Measurements from ENCODE around the gene CSNK2B. TPM values are rescaled to one million over a fixed set of nuclear protein-coding genes. Genes with fewer than 3 reads are reported as not detected.

CSNK2B gene
- total and polyA plus RNA-seq, 9 of the 15 experiments (the other 6 are each of a cell fraction or from before 2014, with no cell fraction given), result 120 to 1,126 (median 529) TPM

DNA sequence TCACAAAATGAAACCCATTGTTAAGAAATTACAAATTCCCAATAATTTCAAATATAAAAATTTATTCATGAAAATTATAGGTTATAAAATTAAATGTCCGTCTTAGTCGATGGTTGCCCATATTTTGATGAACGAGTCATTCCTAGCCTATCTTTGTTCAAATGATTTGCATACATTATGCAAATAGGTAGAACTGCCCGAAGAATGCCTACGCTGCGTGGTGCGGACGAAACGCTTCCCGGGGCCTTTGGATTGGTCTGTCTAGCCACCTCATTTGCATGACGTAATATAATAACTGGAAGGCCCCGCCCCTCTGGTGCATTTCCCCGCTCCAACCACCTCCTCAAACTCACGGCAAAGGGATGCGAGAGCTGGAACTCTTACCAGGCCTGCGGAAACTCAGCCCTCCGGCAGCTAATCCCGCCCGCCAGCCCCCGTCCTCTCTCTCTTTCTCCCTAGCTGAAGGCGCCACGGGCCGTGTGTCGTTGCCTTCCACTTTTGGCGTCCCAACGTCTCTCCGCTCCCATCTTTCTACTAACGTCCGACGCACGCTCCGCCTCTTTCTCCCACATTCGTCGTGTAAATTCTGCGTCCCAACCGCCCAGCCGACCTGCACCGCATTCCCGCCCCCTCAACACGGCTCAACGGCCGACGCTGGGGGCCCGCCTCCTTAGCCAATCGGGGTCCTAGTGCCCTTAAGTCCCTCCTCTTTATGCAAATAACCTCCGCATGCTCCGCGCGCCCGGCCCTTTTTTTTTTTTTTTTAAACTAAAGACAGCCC lies 45.9 kb upstream of the CSNK2B start (continued):
- TF ChIP-seq NFIC (IDR thresholded peaks at IDR 0.05) (peak; percentile 66), IFI16 (CRISPR knock-in tag; IDR thresholded peaks at IDR 0.05) (no peak), RREB1 (CRISPR knock-in tag; IDR thresholded peaks at IDR 0.05) (peak; percentile 95), ZNF764 (CRISPR knock-in tag; IDR thresholded peaks at IDR 0.05; ENCODE audit: low read depth) (no peak), ASH1L (IDR thresholded peaks at IDR 0.05; ENCODE audit: borderline replicate concordance, low read depth, partially characterized antibody) (no peak), SOX6 (IDR thresholded peaks at IDR 0.05) (peak; percentile 56; the same call in 1 of the 2 replicates), TEAD2 (tag; IDR thresholded peaks at IDR 0.05) (no peak), ZNF224 (CRISPR knock-in tag; IDR thresholded peaks at IDR 0.05) (no peak), HSF4 (CRISPR knock-in tag; IDR thresholded peaks at IDR 0.05; ENCODE audit: borderline replicate concordance) (no peak), SMAD2 (IDR thresholded peaks at IDR 0.05; ENCODE audit: low read depth, low read length) (no peak), ZNF174 (CRISPR knock-in tag; IDR thresholded peaks at IDR 0.05) (no peak), PBX2 (CRISPR knock-in tag; IDR thresholded peaks at IDR 0.05; ENCODE audit: low read depth) (no peak), PBX2 (tag; conservative IDR thresholded peaks at IDR 0.05; ENCODE audit: low read depth) (no peak), NFE2L1 (tag; IDR thresholded peaks at IDR 0.05; ENCODE audit: borderline replicate concordance, low read depth) (no peak), KHSRP (IDR thresholded peaks at IDR 0.05) (peak; percentile 71), DMBX1 (CRISPR knock-in tag; IDR thresholded peaks at IDR 0.05; ENCODE audit: borderline replicate concordance) (0 out of 2 replicates have a peak, but pooled peaks have one; percentile 29)
- TF ChIP-seq, protein P1, sequence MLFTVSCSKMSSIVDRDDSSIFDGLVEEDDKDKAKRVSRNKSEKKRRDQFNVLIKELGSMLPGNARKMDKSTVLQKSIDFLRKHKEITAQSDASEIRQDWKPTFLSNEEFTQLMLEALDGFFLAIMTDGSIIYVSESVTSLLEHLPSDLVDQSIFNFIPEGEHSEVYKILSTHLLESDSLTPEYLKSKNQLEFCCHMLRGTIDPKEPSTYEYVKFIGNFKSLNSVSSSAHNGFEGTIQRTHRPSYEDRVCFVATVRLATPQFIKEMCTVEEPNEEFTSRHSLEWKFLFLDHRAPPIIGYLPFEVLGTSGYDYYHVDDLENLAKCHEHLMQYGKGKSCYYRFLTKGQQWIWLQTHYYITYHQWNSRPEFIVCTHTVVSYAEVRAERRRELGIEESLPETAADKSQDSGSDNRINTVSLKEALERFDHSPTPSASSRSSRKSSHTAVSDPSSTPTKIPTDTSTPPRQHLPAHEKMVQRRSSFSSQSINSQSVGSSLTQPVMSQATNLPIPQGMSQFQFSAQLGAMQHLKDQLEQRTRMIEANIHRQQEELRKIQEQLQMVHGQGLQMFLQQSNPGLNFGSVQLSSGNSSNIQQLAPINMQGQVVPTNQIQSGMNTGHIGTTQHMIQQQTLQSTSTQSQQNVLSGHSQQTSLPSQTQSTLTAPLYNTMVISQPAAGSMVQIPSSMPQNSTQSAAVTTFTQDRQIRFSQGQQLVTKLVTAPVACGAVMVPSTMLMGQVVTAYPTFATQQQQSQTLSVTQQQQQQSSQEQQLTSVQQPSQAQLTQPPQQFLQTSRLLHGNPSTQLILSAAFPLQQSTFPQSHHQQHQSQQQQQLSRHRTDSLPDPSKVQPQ (CRISPR knock-in tag; IDR thresholded peaks at IDR 0.05; ENCODE audit: borderline replicate concordance), result 0 out of 2 replicates have a peak, but pooled peaks have one; percentile 43
